Renal cortical epithelial cell (primary cell): ENCODE data around the gene PHLPP1. TPM values are rescaled to one million over a fixed set of nuclear protein-coding genes. Genes with fewer than 3 reads are reported as not detected.

Source experiments
- DNase-seq: peaks from one replicate; pipeline ENCODE4 v3.0.0-alpha.2; 2011; ENCODE audit warnings: low read depth
- total RNA-seq: library from RNA; depleted of rRNA; stranded (reverse); fragments of >200 nt; gene quantifications from 2 replicates; pipeline ENCODE4 v1.2.3, GENCODE V29; 2014

Gene PHLPP1
- total RNA-seq, 1 donor from 2014 or later: 13.2 TPM

DNA sequence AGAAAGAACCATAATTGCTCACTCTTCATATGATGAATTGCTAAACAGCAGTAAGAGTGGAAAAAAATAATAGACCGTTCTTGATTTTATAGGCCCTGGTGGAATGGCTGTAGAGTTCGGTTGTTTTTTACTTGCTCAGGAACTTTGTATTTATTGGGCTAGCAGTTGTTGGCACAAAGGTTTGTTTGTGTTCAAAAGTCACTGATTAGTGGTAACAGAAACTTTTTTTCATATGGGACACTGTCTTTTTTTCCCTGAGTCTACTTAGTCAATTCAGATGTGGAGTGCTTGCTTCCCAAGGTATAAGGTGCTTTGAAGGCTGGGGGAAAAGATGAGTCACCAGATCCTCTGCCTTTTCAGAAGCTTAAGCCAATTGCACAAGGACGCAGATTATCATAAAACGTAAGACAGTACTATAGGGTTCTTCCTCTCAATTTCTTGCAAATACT is 25.8 kb downstream of the PHLPP1 start:
- peak; percentile 95 for DNase-seq

DNA sequence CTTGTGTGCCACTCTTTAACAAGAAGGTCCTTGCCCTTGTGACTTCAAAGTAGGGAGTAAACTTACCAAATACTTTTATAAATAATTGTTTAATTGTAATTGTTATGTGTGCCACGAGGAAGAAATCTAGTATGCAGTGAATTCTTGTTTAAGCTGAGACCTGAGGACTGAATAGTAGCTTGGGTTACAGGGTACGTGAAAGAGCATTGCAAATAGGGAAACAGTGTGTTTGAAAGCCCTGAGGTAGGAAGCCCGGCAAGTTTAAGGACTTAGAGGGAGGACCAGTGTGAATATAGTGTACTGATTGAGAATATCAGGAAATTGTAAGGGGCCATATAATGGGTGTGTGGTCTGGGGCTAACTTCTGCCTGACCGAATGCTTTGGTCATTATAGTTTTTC is 26.2 kb downstream of the PHLPP1 start:
- DNase-seq: no peak

DNA sequence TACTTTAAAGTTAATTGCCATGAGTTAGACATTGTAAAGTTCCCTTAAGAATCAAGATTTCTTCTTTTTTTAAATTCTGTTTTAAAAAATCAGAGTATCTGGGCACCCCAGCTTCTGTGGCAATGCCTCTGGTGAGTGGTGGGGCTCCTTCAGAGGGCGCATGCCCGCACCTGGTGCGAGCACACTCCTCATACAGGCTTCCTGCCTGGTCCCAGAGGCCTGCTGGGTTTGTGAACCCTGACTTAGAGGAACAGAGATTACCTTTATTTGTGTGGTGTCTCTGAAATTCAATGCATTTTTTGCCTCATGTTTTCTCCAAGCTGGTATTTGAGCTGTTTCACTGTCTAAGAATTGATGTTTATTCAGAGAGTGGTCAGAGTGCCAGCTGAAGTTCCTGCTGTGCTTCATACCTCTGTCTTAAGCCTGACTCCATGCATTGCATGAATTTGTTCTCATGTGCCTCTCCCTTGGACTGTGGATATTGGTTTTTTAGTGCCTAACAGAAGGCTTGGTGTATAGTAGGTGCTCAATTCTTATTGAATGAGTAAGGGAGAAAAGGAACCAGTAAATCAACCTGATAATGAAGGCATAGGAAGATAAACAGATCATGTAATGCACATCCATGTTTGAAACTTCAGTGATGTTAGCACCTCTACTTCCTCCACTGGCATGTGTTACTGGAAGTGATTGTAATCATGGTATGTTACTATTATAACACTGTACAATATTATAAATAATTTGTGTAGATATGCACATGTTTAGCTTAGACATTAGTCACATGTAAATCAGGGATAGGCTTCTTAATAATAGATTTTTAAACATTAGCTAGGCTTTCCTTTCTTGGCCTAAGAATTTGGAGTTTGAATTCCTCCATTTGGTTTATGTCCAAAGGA is 29.0 kb downstream of the PHLPP1 start:
- DNase-seq: no peak

DNA sequence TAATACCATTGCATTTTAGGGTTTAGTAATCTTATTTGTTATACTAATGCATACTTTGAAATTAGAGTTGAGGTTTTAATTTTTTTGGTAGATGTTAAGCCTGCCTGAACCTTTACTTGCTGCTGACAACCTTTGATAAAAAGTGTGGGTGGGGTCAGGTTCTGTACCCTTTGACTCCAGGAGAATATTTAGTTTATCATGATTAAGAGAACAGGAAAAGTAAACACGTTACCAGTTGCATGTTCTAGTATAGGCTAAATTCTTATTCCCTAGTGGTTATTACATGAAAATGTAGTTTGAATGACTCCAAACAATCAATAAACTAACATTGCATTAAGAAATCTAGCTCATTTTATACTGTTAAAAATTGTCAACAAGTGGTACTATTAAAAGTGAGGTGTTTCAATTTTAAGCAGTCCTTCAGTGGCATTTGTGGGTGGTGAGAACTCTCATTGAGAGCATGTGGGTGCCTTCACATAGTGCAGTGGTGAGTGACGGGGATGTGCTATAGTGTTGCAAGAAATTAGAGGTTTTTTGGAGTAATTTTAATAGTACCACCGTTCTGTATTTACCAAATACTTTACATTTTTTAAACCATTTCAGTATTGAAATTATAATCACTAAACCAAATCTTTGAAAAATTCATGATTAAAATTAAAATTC is 29.9 kb downstream of the PHLPP1 start:
- no peak for DNase-seq

GRCh38 chr18:62749389-62749788 is 34.0 kb downstream of the PHLPP1 start:
- no peak for DNase-seq

- DNase-seq: peak; percentile 73
These were observed 36.0 kb downstream of the PHLPP1 start for GRCh38 chr18:62751341-62751821.

GRCh38 chr18:62751977-62752376 is 36.6 kb downstream of the PHLPP1 start:
- DNase-seq: no peak

GRCh38 chr18:62754026-62754425 is 38.7 kb downstream of the PHLPP1 start:
- no peak for DNase-seq

DNA sequence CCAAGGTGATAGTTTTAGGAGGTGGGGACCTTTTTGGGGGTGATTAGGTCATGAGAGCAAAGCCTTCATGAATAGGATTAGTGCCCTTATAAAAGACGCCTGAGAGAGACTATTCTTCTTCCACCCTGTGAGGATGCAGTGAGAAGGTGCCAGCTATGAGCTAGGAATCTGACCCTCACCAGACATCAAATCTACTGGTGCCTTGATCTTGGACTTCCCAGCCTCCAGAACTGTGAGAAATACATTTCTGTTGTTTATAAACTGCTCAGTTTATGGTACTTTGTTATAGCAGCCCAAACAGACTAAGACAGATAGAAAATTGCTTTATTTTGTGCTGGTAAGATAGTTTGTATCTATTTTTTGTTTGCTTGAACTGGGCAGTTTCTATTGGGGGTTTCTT is 40.1 kb downstream of the PHLPP1 start:
- DNase-seq: no peak

DNA sequence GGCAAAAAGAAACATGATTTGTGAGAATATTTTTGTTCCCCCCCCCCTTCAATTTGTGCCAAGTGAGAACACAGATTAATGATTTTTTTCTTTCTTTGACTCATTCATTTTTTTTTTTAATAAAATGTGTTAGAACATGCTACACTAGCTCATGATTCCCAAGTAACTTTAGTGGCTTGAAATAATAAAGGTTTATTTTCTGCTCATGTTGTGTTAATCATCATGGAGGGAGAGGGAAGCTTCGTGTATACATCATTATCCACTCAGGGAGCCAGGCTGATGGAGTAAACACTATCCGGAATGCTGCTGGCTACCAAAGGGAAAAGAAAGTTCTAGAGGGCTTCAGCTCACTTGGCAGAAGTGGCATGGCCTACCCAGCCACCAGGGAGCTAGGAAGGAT is 40.6 kb downstream of the PHLPP1 start:
- DNase-seq: no peak

- peak; percentile 3 for DNase-seq
These were observed 42.2 kb downstream of the PHLPP1 start for GRCh38 chr18:62757399-62758010.

DNA sequence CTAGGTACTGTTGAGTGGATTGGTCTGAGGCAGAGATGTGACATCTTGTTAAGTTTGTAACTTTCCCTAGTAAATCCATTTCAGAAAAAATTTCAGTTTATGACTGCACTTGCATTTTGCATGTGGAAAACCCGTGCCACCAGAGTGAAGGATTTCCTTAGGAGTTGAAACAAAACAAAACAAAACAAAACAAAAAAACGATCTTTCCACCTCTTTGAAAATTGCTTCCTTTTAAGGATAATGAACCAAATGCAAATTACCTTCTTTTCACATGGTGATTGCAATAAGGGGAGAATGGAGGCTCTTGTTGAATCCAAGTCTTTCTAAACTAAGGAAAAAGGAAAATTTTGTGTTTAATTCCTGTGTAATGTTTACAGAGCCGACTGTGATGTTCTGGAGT is 43.2 kb downstream of the PHLPP1 start:
- no peak for DNase-seq

GRCh38 chr18:62759704-62760402 is 44.5 kb downstream of the PHLPP1 start:
- DNase-seq: no peak

GRCh38 chr18:62760403-62760734 is 45.0 kb downstream of the PHLPP1 start:
- no peak for DNase-seq

- peak; percentile 43 for DNase-seq
These were observed 47.8 kb downstream of the PHLPP1 start for GRCh38 chr18:62763101-62763521.

DNA sequence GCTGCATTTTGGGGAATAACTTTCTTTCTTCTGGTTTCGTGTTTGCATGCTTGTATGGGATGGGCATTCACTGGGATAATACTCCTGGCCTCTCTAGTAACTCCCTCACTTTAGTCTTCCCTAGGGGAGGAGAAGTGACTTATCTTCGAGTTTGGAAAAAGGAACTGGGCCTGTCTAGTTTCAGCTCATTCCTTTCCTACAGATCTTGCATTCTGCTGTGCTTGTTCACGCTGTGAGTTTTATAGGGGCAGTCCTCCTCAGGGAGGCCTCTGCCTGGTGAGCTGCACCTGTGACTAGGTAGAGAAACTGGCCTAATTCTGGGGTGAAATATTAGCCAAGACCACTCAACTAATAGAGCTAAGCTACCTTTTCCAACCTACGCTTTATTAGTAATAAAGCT is 50.9 kb downstream of the PHLPP1 start:
- no peak for DNase-seq

- peak; percentile 71 for DNase-seq
These were observed 52.0 kb downstream of the PHLPP1 start for GRCh38 chr18:62767321-62767720.

- no peak for DNase-seq
These were observed 52.7 kb downstream of the PHLPP1 start for GRCh38 chr18:62767836-62768557.

- no peak for DNase-seq
These were observed 53.2 kb downstream of the PHLPP1 start for GRCh38 chr18:62768558-62768943.

DNA sequence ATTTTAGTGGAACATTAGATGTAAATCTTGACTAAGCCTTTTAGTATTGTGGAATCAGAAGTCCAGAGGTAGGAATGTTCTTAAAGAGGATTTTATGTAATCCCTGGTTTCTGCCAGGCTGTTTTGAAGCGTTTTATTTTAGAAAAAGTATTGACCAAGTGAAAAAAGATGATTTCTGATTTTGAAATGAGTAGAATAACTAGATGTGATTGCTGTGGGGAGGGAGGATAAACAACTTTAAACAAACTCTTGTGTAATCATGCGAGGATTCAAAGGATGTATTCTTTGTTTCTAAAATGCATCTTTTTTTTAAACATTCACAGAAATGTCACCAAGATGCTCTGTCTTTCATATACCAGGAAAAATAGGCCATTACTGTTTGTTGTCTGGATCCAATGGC is 53.9 kb downstream of the PHLPP1 start:
- no peak for DNase-seq

DNA sequence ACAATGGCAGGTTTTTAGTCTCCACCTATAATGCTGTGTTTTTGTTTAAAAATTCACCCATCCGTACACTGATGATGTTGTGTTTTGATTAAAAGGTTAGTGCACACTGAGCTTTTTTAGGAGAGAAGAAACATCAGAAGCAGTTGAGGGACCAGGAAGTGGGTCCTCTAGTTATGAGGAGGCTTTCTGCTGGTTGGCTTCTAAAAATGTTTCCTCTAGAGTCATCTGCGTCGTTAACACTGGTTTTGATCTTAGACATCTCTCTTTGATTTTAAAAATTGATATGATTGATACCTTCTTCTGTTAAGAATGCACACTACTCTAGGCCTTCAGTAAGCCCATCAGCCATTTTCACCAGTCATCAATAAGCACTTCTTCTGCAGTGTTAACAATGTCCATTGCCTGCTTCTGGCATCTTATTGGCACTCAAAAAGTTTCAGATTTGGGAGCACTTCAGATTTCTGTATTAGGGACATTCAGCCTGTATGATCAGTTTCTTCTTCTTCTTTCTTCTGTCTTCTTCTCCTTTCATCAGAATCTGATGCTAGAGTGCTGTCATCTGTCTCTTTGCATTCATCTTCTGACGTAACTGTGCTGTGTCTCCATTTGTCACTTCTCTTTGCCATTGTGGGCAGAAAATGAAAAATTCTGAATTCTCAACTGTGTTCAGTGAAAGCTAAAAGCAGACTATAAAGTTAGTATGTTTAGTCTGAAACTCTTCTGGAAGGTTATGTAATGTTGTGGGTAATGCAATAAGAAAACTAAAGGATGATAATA is 56.3 kb downstream of the PHLPP1 start:
- DNase-seq: no peak
